Activated T-helper 1 cell treated with anti-CD3 and anti-CD28 coated beads, Interleukin-2, amount 50 U/mL, for 16 hours (primary cell): ENCODE results near the gene MYLK.

Source experiments
- DNase-seq, 2 donors: peaks; one replicate each; pipeline ENCODE4 v3.0.0-alpha.2; 2020; ENCODE audit warnings: low read depth in 1 of 2, low spot score in 1 of 2

Gene MYLK

DNA sequence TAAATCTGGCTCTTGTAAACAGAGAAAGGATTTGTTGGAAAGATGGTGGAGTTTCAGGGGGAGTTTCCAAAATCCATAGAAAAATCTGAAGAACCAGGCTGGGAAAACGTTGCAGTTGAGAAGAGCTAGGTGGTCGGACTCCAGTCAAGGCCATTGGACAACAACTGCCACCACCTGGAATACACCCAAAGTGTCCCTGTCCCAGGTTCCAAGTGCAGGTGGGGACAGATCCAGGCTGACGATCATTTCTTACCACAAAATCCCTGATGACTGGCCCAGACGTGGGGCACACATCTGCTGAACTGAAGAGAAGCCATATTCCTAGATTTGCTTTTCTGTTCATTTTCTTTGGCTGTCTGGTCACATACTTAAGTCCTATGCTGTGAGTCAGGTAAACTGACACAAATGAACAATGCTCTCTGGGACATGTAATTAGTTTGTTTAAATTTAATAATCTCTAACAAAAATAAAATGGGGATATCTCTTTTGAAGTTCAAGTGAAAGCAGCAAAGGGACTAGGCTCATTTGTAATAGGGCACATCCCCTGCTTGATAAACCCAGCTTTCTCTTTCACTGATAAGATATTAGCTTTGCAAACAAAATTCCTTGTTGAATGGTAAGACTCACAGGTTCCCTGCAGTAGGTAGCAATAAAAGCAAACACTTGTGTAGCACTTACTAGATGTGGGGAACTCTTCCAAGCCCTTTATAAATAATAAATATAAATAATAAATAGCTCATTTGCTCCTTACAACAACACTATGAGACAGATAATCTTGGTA is 88.5 kb downstream of the MYLK start:
- no peak for DNase-seq

DNA sequence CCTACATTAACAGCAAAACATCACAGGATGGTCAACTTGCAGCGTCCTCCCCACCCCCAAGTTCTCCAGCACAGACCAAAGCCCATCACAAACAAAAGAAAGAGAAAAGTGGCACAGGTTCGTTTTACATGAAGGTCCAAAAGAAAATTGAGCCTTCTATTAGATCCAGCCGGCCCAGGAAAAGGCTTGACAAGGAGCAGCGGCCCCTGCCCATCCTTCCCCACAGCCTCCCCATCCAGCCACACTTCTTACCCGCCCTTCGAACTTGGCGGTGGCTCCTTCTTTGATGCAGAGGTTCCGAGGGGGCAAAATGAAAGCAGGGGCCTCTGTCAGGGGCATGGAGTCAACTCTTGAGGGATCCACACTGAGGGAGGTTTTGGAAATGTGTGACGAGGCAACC is 90.7 kb downstream of the MYLK start:
- DNase-seq = no peak

DNA sequence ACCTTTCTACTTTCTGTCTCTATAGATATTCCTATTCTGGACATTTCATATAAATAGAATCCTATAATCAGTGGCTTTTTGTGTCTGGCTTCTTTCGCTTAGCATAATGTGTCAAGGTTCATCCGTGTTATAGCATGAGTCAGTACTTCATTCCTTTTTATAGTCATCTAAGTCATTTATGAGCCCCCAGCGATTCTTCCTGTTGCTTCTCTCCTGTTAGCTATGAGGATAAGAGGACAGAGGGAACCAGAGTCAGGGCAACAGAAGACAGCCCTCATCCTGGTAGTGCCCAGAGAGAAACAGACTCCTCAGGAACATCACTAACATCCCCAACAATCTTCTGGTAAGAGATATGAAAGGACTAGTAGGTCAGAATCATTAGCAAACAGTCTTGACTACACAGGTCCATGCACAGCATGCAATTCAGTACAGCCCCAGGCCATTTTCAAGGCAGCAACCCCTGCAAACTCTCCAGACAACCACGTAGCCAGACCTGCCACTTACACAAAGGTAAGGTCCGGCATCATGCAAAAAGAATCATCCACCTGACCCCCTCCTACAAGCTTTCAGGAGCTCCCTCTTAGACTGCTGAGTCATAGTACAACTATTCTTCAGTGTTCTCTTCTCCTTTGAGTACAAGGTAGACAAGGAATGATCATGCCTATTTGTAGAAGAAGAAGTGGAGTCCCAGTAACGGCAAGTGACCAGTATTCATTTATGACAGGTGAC is 91.5 kb downstream of the MYLK start:
- DNase-seq = no peak

DNA sequence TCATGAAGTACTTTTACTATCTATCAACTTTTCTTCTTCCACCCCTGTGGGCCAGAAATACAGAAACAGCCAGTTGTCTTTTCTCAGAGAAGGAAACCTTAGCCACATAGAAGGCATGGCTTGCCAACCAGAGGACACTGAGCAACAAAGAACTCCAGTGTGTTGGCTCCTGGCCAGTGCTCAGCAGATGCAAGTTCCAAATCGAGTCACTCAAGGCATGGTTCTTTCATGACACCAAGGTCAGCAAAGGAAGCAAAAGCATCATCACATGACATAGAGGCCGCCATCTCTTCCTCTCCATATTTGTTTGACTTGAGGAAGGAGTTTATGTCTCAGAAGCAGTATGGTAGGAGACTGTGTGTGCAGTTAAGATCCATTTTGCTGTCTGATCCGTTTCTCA is 92.2 kb downstream of the MYLK start:
- DNase-seq = no peak

DNA sequence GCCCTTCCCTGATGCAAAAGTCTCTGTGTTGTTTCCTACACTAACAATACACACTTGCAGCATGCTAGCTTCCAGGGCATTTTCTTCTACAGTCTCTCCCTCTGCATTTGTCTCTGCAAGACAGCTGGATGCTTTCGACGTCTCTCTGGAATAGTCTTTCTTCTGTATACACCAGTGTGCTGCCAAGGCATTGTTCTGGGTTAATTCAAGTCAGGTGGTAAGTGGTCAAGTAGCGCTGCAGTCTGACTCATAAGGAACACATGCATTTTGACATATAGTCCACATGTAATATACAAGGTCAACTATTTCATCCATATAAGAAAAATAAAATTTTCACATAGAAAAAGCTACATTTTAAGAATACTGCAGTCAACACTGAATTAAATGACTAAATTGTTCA is 92.7 kb downstream of the MYLK start:
- no peak for DNase-seq

DNA sequence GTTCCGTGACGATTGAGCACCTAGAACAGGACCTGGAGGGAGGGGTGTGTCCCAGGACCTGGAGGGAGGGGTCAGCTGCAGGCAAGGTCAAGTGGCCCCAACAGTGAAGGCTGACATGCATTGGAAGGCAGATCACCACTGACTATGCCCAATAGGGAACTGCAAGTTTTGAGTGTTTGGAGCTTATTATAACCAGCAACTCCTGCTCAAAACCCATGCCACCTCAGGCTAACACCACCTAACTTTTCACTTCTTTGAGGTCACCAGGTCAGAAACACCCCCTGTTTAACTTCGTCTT is 93.1 kb downstream of the MYLK start:
- no peak for DNase-seq

DNA sequence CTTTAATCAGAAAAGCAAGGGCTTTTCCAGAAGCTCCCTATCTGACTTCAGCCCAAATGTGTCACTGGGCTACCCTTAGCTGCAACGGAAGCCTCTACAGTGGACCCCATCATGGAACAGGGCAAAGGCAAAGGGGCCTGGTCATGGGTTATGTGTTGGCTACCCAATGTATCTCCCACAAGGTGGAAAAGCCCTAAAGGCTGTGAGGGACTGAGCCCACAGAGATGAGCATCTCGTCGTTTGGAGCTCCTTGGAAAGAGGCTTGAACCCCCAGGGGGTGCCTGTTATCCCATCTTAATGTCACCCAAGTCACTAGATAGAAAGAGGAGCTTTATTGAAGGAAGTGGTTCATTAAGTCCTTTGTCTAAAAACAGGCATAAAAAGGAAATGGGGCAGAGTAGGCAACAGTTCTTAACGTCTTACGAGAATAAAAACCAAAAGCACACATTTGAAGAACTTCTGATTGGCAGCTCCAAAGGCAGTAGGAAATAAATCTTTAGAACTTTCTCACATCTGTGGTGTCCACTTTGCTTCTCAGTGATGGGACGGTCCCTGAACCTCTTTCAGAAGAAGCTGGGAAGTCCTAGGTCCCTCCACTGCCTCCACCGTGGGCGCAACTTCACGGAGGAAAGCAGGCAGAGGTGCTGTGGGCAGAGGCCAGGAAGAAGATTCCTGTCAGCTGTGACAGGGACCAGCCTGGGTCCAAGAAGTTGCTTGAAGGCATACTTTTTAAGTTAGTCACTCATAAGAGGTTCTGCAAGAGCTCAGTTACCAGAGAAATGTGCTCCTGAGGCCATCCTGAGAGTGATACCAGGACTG is 93.7 kb downstream of the MYLK start:
- DNase-seq = no peak

DNA sequence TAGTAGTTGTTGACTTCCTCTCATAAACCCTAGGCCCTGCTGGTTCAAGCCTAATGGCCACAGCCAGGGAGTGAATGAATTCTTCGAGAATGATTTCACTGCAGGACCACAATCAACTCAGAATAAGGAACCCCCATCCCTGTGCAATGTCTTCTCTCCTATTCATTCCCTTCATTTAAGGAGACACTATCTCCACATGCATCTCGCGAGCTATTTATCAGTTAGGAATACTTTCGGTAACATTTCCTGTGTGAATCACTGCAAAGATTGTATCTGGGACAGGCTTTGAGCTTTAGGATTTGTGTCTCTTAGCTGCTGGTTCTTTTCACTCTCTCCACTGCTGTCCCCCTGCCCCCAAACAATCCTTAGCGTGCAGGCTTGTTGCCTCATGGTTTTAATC is 94.4 kb downstream of the MYLK start:
- no peak for DNase-seq

DNA sequence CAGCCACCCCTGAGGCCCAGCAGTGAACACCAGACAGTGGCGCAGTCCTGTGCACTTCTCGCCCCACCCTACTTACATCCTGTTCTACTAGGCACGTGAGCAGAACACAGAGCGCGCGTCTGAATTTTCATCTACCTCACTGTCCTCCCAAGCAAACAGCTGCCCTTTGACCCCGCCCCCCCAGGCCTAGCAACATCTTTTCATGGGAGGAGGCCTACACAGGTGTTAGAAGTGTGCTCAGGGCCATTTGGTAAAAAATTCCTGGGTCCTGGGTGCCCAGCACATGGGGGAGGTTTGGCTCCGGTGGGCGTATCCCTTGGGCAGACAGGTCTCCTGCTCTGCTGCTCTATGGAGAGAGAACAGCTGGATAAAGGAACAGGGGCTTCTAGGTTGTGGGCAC is 95.0 kb downstream of the MYLK start:
- DNase-seq = no peak

DNA sequence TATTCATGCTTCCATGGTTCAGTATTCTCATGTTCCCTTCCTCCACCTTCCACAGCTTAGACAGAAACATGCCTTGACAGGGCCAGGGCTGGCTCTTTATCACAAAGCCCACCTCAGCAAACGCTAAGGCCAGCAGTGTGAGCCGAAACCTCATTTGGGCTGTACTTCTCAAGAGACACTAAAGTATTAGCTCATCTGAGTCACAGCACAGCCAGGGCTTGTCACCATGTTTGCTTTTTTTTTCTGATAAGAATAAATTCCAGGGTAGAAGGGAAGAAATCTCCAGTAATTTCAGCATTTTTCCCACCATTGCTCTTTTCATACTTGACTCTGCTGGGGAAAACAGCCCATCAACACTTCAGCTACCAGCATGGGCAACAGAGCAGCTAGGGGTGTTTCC is 95.4 kb downstream of the MYLK start:
- no peak for DNase-seq

DNA sequence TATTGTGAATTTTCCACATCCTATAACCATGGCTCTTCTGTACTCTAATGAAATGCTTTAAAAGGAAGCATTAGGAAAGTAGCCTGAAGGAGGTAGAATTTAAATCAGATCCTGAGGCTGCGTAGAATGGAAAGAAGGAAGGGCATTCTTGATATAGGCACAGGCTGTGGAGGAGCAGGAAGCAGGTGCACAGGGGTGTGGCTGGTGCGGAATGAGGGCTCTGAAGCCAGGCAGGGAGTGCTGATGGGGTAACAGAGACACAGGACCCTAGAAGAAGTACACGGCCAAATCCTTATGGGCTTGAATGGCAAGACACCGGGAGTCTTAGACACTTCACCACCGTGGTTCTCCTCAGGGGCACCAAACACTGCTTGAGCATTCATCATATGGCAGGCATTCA is 97.0 kb downstream of the MYLK start:
- DNase-seq = no peak

DNA sequence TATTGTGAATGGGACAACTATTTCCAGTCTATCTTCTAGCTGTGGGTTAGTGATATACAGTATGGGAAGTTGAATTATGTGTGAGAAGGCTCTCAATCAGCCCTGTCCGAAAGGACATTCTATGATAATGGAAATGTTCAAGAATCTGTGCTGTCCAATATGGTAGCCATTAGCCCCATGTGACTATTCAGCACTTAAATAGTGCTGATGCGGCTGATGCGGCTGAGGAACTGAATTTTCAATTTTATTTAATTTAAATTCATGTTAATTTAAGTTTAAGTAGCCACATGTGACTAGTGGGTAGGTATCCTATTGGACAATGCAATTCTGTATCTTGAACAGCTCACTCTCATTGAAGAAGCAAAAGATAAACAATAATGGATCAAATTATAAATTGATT is 98.5 kb downstream of the MYLK start:
- DNase-seq = no peak

DNA sequence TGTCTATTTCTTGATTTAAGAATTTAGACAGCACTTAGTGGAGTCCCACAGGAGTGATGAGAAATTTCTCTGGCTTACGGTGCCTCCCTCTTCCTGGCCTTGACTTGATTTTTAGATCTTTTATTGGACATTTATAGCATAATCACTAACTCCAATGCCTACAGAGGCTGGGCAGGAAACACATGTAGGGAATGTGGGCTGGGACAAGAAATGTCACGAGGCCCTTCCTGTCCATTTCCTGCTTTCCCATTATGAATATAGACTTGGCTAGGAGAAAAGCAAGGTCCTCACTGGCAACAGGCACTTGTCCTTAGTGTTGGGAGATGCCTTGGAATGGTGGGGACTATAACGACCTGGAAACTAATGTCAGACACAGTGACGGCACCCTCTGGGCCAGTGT is 100.3 kb downstream of the MYLK start:
- DNase-seq = no peak

DNA sequence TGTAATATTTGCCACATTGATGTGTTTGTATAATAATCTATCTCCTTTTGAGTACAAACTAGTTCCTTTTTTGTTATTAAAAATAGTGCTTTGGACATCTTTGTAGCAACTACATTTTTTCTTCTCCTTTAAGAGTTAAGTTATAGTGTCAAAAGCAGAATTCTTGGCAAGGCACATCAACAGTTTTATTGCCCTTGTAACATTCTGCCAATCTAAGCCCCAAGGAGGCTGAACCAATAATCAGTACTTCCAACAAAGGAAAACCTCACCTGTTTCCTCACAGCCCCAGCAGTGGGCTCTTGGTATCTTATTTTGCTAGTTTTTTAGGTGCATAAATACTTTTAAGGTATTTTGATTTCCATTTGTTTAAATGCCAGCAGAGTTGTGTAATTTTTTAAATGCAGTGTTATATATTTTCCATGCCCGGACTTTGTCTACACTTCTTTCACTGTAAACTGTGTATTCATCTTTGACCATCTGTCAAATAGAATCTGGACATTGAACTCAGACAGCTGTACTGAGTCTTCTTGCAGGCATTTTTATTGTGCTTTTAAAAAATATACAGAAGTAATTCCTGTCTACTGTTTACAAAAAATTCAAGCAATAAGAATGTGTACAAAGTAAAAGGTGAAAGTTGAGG is 101.0 kb downstream of the MYLK start:
- no peak for DNase-seq

DNA sequence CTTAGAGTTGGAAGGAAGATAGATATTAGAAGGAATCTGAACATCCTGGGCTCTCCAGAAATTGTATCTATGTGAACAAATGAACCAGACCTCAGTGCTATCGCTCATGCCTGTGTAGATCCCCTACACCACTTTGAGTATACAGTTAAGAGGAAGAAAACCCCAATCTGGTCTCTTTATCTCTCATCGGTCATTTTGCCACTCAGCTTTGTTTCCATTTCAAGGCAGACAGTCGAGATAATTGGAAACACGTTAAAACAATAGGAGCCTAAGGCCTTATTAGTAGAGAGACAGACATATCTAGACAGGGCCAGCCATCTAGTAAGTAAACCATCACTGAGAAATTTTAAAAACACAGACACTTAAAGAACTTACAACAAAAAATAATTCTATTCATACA is 101.6 kb downstream of the MYLK start:
- DNase-seq = no peak

DNA sequence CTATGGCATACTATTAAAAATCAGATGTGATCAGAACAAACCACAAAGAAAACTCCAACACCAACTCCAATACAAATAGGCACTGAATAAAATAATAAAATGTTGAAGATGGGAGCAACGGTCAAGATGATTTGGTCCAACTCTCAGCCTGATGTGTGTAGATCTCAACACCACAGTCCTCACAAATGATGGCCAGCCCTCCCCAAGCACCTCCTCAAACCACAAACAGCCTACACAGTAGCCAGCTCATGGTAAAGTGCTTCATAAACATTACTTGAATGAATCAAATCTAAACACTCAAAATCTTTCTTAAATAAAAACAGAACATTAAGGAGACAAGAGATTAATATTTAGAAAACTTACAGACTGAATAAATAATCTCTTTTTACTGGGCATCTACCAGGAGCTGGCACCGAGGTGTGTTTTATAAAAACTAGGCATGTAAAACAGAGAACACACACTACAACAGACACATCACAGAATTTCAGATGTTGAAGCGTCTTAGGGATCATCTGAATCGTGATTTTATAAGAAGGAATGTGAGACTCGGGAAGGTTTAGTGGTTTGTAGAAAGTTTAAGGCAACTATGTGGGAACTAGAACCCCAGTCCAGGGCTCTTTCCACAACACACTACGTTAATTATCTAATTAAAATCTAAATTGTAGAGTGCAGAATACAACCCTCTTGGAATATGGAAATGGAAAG is 102.4 kb downstream of the MYLK start:
- DNase-seq = no peak

DNA sequence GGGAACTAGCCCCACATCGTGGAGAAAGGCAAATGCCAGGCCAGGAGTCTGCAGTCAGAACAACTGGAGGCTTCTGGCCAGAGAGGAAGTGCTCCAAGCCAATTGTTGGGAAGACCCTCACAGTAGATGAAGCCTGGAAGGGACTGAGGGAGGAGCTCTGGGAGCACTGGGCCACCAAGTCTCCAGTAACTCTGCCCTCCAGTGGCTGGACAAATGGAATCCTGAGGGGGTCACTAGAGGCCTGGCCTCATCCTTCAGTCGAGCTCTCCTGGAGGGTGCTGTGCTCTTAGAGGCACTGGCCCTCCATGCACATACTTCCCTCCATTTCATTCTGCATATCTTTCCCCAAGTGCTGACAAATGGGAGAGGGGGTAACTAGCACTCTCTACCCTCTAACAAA is 103.0 kb downstream of the MYLK start:
- DNase-seq = no peak

DNA sequence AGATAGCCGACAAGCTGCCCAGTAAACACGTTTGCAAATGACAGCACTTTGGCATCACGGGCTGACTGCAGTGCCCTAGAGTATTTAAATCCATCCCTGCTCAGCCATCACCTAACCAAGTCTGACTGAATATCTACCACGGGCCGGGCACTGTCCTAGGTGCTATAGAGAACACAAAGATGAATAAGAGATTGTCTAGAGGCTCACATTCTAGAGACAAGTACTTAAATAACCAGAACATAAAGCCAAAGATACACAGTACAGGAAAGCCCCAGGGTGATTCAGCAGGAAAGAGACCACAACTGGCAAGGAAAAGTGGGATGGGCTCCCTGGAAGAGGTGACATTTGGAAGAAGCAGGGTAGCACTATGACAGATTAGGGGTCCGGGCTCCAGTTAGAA is 103.5 kb downstream of the MYLK start:
- DNase-seq = no peak

DNA sequence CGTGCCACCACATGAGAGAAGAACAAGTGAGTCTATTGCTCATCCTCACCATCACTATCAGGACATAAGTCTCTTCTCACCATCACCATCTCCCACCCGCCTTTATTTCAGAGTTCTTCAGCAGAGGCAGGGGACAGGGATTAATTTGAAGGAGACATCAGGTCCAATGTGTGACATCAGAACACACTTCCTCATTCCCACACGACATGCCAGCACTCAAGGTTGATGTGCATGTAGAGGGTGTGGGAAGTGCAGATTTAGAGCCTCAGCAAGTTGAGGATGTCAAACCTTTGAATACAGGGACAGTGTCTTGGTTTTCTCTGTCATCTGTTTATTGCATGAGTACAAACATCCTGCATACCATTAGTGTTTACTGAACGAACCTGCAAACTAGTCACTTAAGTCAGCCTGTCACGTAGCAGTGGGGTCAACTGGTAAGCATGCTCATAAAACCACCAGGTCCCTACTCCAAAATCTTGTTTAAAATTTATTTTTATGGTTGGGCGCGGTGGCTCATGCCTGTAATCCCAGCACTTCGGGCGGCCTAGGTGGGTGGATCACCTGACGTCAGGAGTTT is 104.4 kb downstream of the MYLK start:
- DNase-seq = no peak

DNA sequence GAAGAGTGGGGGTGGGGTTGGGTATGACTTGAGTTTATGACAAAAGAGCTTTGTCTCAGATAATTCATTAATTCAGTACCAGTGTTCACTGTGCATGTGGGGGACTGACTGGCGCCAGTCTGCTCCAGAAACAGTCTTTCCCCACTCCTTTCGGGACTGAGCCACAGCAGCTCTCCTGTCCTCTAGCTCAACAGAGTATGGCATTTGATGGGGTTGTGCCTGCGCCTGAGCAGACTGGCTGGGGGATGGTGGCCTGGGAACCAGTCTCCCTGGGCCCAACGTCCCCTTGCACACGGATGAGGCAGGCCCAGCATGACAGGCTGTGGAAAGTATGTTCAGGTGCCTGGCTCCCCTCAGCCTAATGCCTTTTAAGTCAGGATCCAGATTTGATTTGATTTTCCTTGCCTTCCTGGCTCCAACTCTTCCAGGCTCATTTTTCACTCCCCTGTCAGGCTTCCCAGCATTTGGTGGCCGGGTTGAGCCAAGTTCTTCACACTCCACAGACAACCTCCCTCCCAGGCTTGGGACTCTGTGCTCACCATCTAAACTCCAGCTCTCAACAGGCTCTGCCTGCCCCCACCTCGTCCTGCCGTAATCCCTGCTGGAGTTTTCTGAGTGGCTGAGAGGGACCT is 105.0 kb downstream of the MYLK start:
- DNase-seq = no peak
